GM12878 (cell line): ENCODE measurements around the gene MS4A14.

Experiments
- ASH2L ChIP-seq: fragments of 300-600, 200-600 bp; sonication (generic); IDR thresholded peaks from 2 replicates; pipeline ENCODE4 v1.6.1; 2017; ENCODE audit warnings: low read depth, mild to moderate bottlenecking, borderline replicate concordance
- CBX5 ChIP-seq: sonication (generic); IDR thresholded peaks from 2 replicates; pipeline ENCODE4 v1.6.1; 2016; ENCODE audit warnings: low read depth, moderate library complexity, mild to moderate bottlenecking, inconsistent platforms
- CTCF ChIP-seq, 3 experiments: IDR thresholded peaks in 2 of 3; conservative IDR thresholded peaks in 1 of 3; 2 replicates each; pipeline ENCODE4 v1.5.1; 2011; ENCODE audit warnings: low read depth in 3 of 3, low read length in 3 of 3, mild to moderate bottlenecking in 3 of 3, control low read depth in 2 of 3, moderate library complexity in 2 of 3, inconsistent platforms in 1 of 3, mixed read lengths in 1 of 3; ENCODE audit not compliant: control insufficient read depth in 2 of 3, insufficient read depth in 1 of 3; ENCODE audit errors: extremely low read depth in 1 of 3
- EED ChIP-seq: sonication (generic); IDR thresholded peaks from 2 replicates; pipeline ENCODE4 v1.6.1; 2016; ENCODE audit warnings: antibody characterized with exemption, low read depth
- EP300 ChIP-seq, 2 experiments: fragments of 150-350 bp in 1 of 2; IDR thresholded peaks; 2 replicates each; pipeline ENCODE4 v1.6.1; 2011 to 2012; ENCODE audit warnings: low read depth in 2 of 2, low read length in 2 of 2, borderline replicate concordance in 1 of 2, improper control_type of control experiment in 1 of 2, inconsistent platforms in 1 of 2; ENCODE audit not compliant: control insufficient read depth in 1 of 2
- EZH2 ChIP-seq: IDR thresholded peaks from 2 replicates; pipeline ENCODE4 v1.6.1; 2012; ENCODE audit warnings: low read depth, mild to moderate bottlenecking, control low read depth, inconsistent platforms, low read length, borderline replicate concordance; ENCODE audit not compliant: control insufficient read depth
- JUNB ChIP-seq: IDR thresholded peaks from 2 replicates; pipeline ENCODE4 v1.6.1; 2016; ENCODE audit warnings: antibody characterized with exemption, mild to moderate bottlenecking
- JUND ChIP-seq: IDR thresholded peaks from 2 replicates; pipeline ENCODE4 v1.6.1; 2012; ENCODE audit warnings: low read depth, mild to moderate bottlenecking, low read length, improper control_type of control experiment, moderate library complexity
- NFYB ChIP-seq: IDR thresholded peaks from 2 replicates; pipeline ENCODE4 v1.6.1; 2011; ENCODE audit warnings: low read depth, mild to moderate bottlenecking, low read length, improper control_type of control experiment, moderate library complexity; ENCODE audit not compliant: insufficient read depth
- RCOR1 ChIP-seq: conservative IDR thresholded peaks from 2 replicates; pipeline ENCODE4 v1.6.1; 2012; ENCODE audit warnings: low read depth, low read length, improper control_type of control experiment
- SP1 ChIP-seq: IDR thresholded peaks from one replicate; pipeline ENCODE4 v1.6.1; 2011; ENCODE audit warnings: low read depth, low read length
- YY1 ChIP-seq: IDR thresholded peaks from 2 replicates; pipeline ENCODE4 v1.6.1; 2011; ENCODE audit warnings: low read depth, mild to moderate bottlenecking, low read length

GRCh38 chr11:60370252-60370810 lies 25.9 kb upstream of the MS4A14 start:
- no peak for TF ChIP-seq CTCF (IDR thresholded peaks at IDR 0.05 in 2 of 3, conservative IDR thresholded peaks at IDR 0.05 in 1 of 3; ENCODE audit: control insufficient read depth in 2 of 3, extremely low read depth in 1 of 3, insufficient read depth in 1 of 3, low read depth in 3 of 3, low read length in 3 of 3)
- no peak for TF ChIP-seq SP1
- no peak for TF ChIP-seq CBX5
- TF ChIP-seq NFYB, result no peak
- TF ChIP-seq JUND, result no peak
- TF ChIP-seq RCOR1, result no peak
- no peak for TF ChIP-seq JUNB
- TF ChIP-seq ASH2L, result no peak
- no peak for TF ChIP-seq EZH2
- TF ChIP-seq EP300 (IDR thresholded peaks at IDR 0.05; ENCODE audit: borderline replicate concordance in 1 of 2, control insufficient read depth in 1 of 2, low read depth in 2 of 2, low read length in 2 of 2), result no peak
- no peak for TF ChIP-seq EED
- no peak for TF ChIP-seq YY1
